ENCODE data around the gene SH3GL2. TPM values are rescaled to one million over a fixed set of nuclear protein-coding genes. Genes with fewer than 3 reads are reported as not detected.

The SH3GL2 gene
- total and polyA plus RNA-seq, 2 donors (not counting 1 experiment from before 2014, with no cell fraction given): not detected

DNA sequence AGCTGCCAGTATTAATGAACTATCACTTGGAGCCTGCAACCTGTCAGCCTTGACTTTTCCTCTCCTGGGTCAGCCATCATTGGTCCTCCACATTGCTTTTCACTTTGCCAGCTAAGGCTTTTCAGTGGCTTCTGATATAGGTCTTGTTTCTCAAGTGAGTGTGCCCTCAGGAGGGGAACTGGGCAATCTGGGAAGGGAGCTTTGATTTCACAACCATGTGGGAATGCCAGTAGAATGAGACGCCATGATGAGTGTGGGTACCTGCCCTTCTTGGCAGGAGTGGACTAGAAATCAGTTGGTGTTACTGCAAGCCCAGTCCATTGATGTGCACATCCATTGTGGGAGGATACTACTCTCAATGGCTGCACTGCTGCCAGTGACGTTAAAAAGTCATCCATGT lies 54.1 kb downstream of the SH3GL2 start:
- no peak overlapping the region for H3K27ac ChIP-seq (ENCODE audit: low read length in 2 of 2)
- ChIA-PET POLR2A (no interaction called here), CTCF (no interaction called here)
- Mint-ChIP-seq H3K4me3 (no peak overlapping the region), H3K4me1 (no peaks in the 10 kb centered on the region), H3K9me3 (ENCODE audit: insufficient read depth) (no peaks in the 10 kb centered on the region), H3K27me3 (no peaks in the 10 kb centered on the region), H3K27ac (no peak overlapping the region)
- intact Hi-C loops (cut with micrococcal nuclease): no loop called here
- H3K79me2 ChIP-seq (ENCODE audit: control insufficient read depth, insufficient read depth, low read length): no peaks in the 10 kb centered on the region
- ATAC-seq (ENCODE audit: low read depth) (no peak), DNase-seq (no peak)
- no peaks in the 10 kb centered on the region for H4K20me1 ChIP-seq (ENCODE audit: control insufficient read depth, insufficient read depth, low read length, poor library complexity, severe bottlenecking)
- H3K9me3 ChIP-seq (ENCODE audit: control extremely low read depth in 1 of 3, control insufficient read depth in 2 of 3, insufficient read depth in 1 of 3, low read length in 2 of 3): no peaks in the 10 kb centered on the region
- 62% methylated on average over 1 of the region's 2 CpGs for WGBS (ENCODE audit: insufficient coverage)
- no peak overlapping the region for H3K9ac ChIP-seq (ENCODE audit: low read length)
- H3K4me1 ChIP-seq (ENCODE audit: control insufficient read depth in 2 of 2, insufficient read depth in 2 of 2, low read length in 2 of 2): no peaks in the 10 kb centered on the region
- no peak for TF ChIP-seq EZH2 (IDR thresholded peaks at IDR 0.05; ENCODE audit: borderline replicate concordance, insufficient read depth, low read depth, low read length, poor library complexity, severe bottlenecking)
- TF ChIP-seq CTCF (IDR thresholded peaks at IDR 0.05): no peak
- no peak overlapping the region for H2AFZ ChIP-seq (ENCODE audit: insufficient read depth, low read depth, low read length, poor library complexity, severe bottlenecking)
- H3K4me2 ChIP-seq (replicated peaks; ENCODE audit: low read depth, low read length, poor library complexity, severe bottlenecking): no peak overlapping the region
- H3K36me3 ChIP-seq (replicated peaks in 1 of 2; ENCODE audit: control extremely low read depth in 1 of 2, control insufficient read depth in 1 of 2, extremely low read depth in 1 of 2, insufficient read depth in 2 of 2, low read length in 1 of 2): no peaks in the 10 kb centered on the region
- no peaks in the 10 kb centered on the region for H3K27me3 ChIP-seq (replicated peaks in 1 of 4; ENCODE audit: control extremely low read depth in 1 of 4, control insufficient read depth in 3 of 4, insufficient read depth in 4 of 4, low read length in 3 of 4)
- no peak overlapping the region for H3K4me3 ChIP-seq (ENCODE audit: control extremely low read depth in 1 of 5, extremely low read depth in 1 of 5, insufficient read depth in 1 of 5, low read depth in 2 of 5, low read length in 4 of 5)

DNA sequence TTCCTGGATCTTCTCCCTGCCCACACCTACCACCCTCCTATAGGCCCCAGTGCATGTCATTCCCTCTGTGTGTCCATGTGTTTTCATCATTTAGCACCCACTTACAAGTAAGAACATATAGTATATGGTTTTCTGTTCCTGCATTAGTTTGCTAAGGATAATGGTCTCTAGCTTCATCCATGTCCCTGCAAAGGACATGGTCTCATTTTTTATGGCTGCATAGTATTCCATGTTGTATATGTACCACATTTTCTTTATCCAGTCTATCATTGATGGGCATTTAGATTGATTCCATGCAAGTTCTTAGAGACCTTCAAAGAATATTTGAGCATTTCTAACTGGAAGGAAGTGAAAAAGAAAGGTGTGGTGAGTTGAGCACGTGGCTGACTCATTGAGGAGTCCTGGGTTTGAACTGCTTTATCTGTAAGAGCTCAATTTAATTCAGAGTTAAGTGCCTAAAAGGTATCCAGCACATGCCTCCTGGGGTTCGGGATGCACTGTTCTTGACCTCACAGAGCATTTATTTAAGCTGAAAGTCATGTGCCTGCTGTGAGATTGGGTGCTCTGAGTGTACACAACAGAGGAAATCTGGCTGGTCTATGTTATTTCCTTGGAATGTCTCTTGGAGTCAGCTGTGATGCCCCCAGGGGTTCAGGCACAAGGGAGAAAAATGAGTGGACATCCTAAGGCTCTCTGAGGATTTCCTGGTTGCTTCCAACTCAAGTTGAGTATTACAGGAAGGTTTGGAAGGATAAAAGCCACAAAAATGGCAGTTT lies 56.4 kb downstream of the SH3GL2 start:
- H3K9me3 Mint-ChIP-seq (ENCODE audit: insufficient read depth): no peaks in the 10 kb centered on the region
- DNase-seq (no peak), ATAC-seq (ENCODE audit: low read depth) (no peak)
- WGBS (ENCODE audit: insufficient coverage): 60% methylated on average over 2 of the region's 2 CpGs
- ChIA-PET CTCF (no interaction called here), POLR2A (no interaction called here)
- Histone ChIP-seq H3K27ac (ENCODE audit: low read length in 2 of 2) (no peak overlapping the region), H4K20me1 (ENCODE audit: control insufficient read depth, insufficient read depth, low read length, poor library complexity, severe bottlenecking) (no peaks in the 10 kb centered on the region), H3K36me3 (replicated peaks in 1 of 2; ENCODE audit: control extremely low read depth in 1 of 2, control insufficient read depth in 1 of 2, extremely low read depth in 1 of 2, insufficient read depth in 2 of 2, low read length in 1 of 2) (no peaks in the 10 kb centered on the region), H3K4me3 (ENCODE audit: control extremely low read depth in 1 of 5, extremely low read depth in 1 of 5, insufficient read depth in 1 of 5, low read depth in 2 of 5, low read length in 4 of 5) (no peak overlapping the region), H3K79me2 (ENCODE audit: control insufficient read depth, insufficient read depth, low read length) (no peaks in the 10 kb centered on the region), H3K4me2 (replicated peaks; ENCODE audit: low read depth, low read length, poor library complexity, severe bottlenecking) (no peak overlapping the region), H2AFZ (ENCODE audit: insufficient read depth, low read depth, low read length, poor library complexity, severe bottlenecking) (no peak overlapping the region), H3K9ac (ENCODE audit: low read length) (no peak overlapping the region), H3K27me3 (replicated peaks in 1 of 4; ENCODE audit: control extremely low read depth in 1 of 4, control insufficient read depth in 3 of 4, insufficient read depth in 4 of 4, low read length in 3 of 4) (no peaks in the 10 kb centered on the region), H3K4me1 (ENCODE audit: control insufficient read depth in 2 of 2, insufficient read depth in 2 of 2, low read length in 2 of 2) (no peaks in the 10 kb centered on the region), H3K9me3 (ENCODE audit: control extremely low read depth in 1 of 3, control insufficient read depth in 2 of 3, insufficient read depth in 1 of 3, low read length in 2 of 3) (no peaks in the 10 kb centered on the region)
- intact Hi-C loops (cut with micrococcal nuclease): no loop called here
- H3K27me3 Mint-ChIP-seq: no peaks in the 10 kb centered on the region
- H3K27ac Mint-ChIP-seq: no peak overlapping the region
- no peaks in the 10 kb centered on the region for H3K4me1 Mint-ChIP-seq
- TF ChIP-seq EZH2 (IDR thresholded peaks at IDR 0.05; ENCODE audit: borderline replicate concordance, insufficient read depth, low read depth, low read length, poor library complexity, severe bottlenecking) (no peak), CTCF (IDR thresholded peaks at IDR 0.05) (no peak)
- H3K4me3 Mint-ChIP-seq: no peak overlapping the region
